HepG2 (cell line): Measurements from ENCODE around the gene SELL. TPM values are rescaled to one million over a fixed set of nuclear protein-coding genes. Genes with fewer than 3 reads are reported as not detected.
A peak's percentile ranks its signal among the peaks of the same experiment; 100 is the strongest.

Source experiments
- ARID4A ChIP-seq: sonication (generic); formaldehyde crosslinking; IDR thresholded peaks from 2 replicates; pipeline ENCODE4 v1.5.0; 2020; ENCODE audit warnings: mild to moderate bottlenecking, missing genetic modification reagents, borderline replicate concordance
- CERS6 ChIP-seq: sonication (generic); formaldehyde crosslinking; IDR thresholded peaks from 2 replicates; pipeline ENCODE4 v1.5.0; 2020; ENCODE audit warnings: missing genetic modification reagents
- HMGXB4 ChIP-seq, 2 experiments: sonication (generic) in 1 of 2; formaldehyde crosslinking in 1 of 2; IDR thresholded peaks; 2 replicates each; pipeline versions ENCODE4 v1.4.0 to v1.6.1; 2018 to 2020; ENCODE audit warnings: missing genetic modification reagents in 2 of 2, borderline replicate concordance in 1 of 2, low read depth in 1 of 2, mild to moderate bottlenecking in 1 of 2, missing biosample characterization in 1 of 2
- KLF12 ChIP-seq: sonication (generic); formaldehyde crosslinking; IDR thresholded peaks from 2 replicates; pipeline ENCODE4 v1.4.0; 2020; ENCODE audit warnings: missing genetic modification reagents, borderline replicate concordance
- MLXIP ChIP-seq: sonication (generic); formaldehyde crosslinking; IDR thresholded peaks from 2 replicates; pipeline ENCODE4 v1.9.0; 2021; ENCODE audit warnings: missing genetic modification reagents, borderline replicate concordance
- SAP130 ChIP-seq: IDR thresholded peaks from 2 replicates; pipeline ENCODE4 v1.6.1; 2016; ENCODE audit warnings: low read depth
- SCMH1 ChIP-seq: sonication (generic); formaldehyde crosslinking; IDR thresholded peaks from 2 replicates; pipeline ENCODE4 v1.9.0; 2021; ENCODE audit warnings: missing genetic modification reagents, mild to moderate bottlenecking, borderline replicate concordance
- TFAP4 ChIP-seq: sonication (generic); IDR thresholded peaks from 2 replicates; pipeline ENCODE4 v1.6.1; 2016; ENCODE audit warnings: low read depth, borderline replicate concordance
- TFDP2 ChIP-seq: sonication (generic); formaldehyde crosslinking; IDR thresholded peaks from 2 replicates; pipeline ENCODE4 v1.4.0; 2020; ENCODE audit warnings: missing genetic modification reagents
- ZNF512 ChIP-seq: sonication (generic); formaldehyde crosslinking; IDR thresholded peaks from 2 replicates; pipeline ENCODE4 v1.4.0; 2020; ENCODE audit warnings: mild to moderate bottlenecking, missing genetic modification reagents
- polyA plus RNA-seq, 8 experiments: library from polyadenylated mRNA; depleted of rRNA in 3 of 8; stranded (reverse) in 7 of 8; unstranded in 1 of 8; fragments of >200 nt; fragmentation: Illumina TruSeq in 4 of 8; extraction: Trizol in 4 of 8; gene quantifications; 2 replicates each; pipeline versions ENCODE4 v1.2.1 to v1.2.3, GENCODE V29; 2011 to 2016; ENCODE audit warnings: low read depth in 4 of 8, missing spikeins in 1 of 8, mixed read lengths in 1 of 8; ENCODE audit not compliant: insufficient read depth in 1 of 8
- total RNA-seq, 5 experiments: library from RNA; depleted of rRNA; stranded (reverse); fragments of >200 nt; fragmentation: Illumina TruSeq; extraction: Trizol; gene quantifications; 2 replicates each; pipeline ENCODE4 v1.2.3, GENCODE V29; 2016; ENCODE audit warnings: low read depth in 1 of 5

SELL gene
- total and polyA plus RNA-seq, 2 of the 13 experiments (the other 11 are each of a cell fraction or from before 2014, with no cell fraction given): 0.13 to 0.18 TPM

- TF ChIP-seq HMGXB4 (CRISPR knock-in tag; IDR thresholded peaks at IDR 0.05; ENCODE audit: borderline replicate concordance in 1 of 2, low read depth in 1 of 2) (peak; percentile 46 to 56; a peak in 2 of 4 replicates), ZNF512 (CRISPR knock-in tag) (peak; percentile 82; the same call in 1 of the 2 replicates), KLF12 (CRISPR knock-in tag) (no peak), CERS6 (CRISPR knock-in tag) (no peak), TFDP2 (CRISPR knock-in tag) (no peak), TFAP4 (no peak), MLXIP (no peak), SAP130 (CRISPR knock-in tag) (no peak), SCMH1 (CRISPR knock-in tag) (no peak), ARID4A (CRISPR knock-in tag) (no peak)
These were observed at the start of gene SELL (continued) for GRCh38 chr1:169711469-169712308.
